Panc1 (cell line): ENCODE results near the gene TRAF7. TPM values are rescaled to one million over a fixed set of nuclear protein-coding genes. Genes with fewer than 3 reads are reported as not detected.

ENCODE experiments used
- ATAC-seq: fragments of 200-7000 bp; cut with Tn5 transposase; 2 replicates; pipeline ENCODE4 v1.9.1; 2020; ENCODE audit warnings: mild to moderate bottlenecking, moderate library complexity
- BruUV-seq: library from RNA; stranded (reverse); fragments of 400-500 nt; replicated peaks from 2 replicates; lab custom pipeline; 2021; lab: Mats Ljungman, UMichigan
- CTCF ChIA-PET: fragments of 300-600 bp; sonication (Branson Sonifier 250); formaldehyde crosslinking; loops from one replicate; lab custom pipeline; 2022; ENCODE audit warnings: antibody characterized with exemption; lab: Charles Lee
- POLR2A ChIA-PET: fragments of 300-600 bp; sonication (Branson Sonifier 250); formaldehyde crosslinking; loops from one replicate; lab custom pipeline; 2022; ENCODE audit warnings: antibody characterized with exemption; lab: Charles Lee
- DNase-seq: peaks from one replicate; pipeline ENCODE4 v3.0.0-alpha.2; 2010; ENCODE audit warnings: low read depth, low spot score
- H3K27ac ChIP-seq: 2 replicates; pipeline ENCODE4 v1.5.1; 2011; ENCODE audit warnings: mild to moderate bottlenecking, low read length, inconsistent platforms
- H3K27me3 ChIP-seq: fragments of 200-500 bp; sonication (Bioruptor generic); 2 replicates; pipeline ENCODE4 v1.6.0; 2014; ENCODE audit warnings: low read length, inconsistent platforms; ENCODE audit not compliant: control insufficient read depth, insufficient read depth
- H3K36me3 ChIP-seq: fragments of 200-500 bp; sonication (Bioruptor generic); 2 replicates; pipeline ENCODE4 v1.5.1; 2014; ENCODE audit warnings: inconsistent platforms, mild to moderate bottlenecking, low read length, moderate library complexity; ENCODE audit not compliant: control insufficient read depth, insufficient read depth
- H3K4me1 ChIP-seq: 2 replicates; pipeline ENCODE4 v1.5.1; 2011; ENCODE audit warnings: inconsistent platforms, mild to moderate bottlenecking, low read length, moderate library complexity; ENCODE audit not compliant: control insufficient read depth, insufficient read depth
- H3K4me3 ChIP-seq, 2 experiments: 2 replicates each; pipeline ENCODE4 v1.5.1; 2011 to 2012; ENCODE audit warnings: low read depth in 2 of 2, low read length in 2 of 2, mild to moderate bottlenecking in 2 of 2, inconsistent platforms in 1 of 2, moderate library complexity in 1 of 2
- H3K9me3 ChIP-seq: fragments of 200-500 bp; sonication (Bioruptor generic); 2 replicates; pipeline ENCODE4 v1.5.1; 2014; ENCODE audit warnings: low read depth, mild to moderate bottlenecking, inconsistent platforms, low read length, moderate library complexity; ENCODE audit not compliant: control insufficient read depth, insufficient read depth
- POLR2AphosphoS5 ChIP-seq: IDR thresholded peaks from 2 replicates; pipeline ENCODE4 v1.6.1; 2012; ENCODE audit warnings: mild to moderate bottlenecking, low read depth, low read length, moderate library complexity
- SIN3A ChIP-seq: IDR thresholded peaks from 2 replicates; pipeline ENCODE4 v1.6.1; 2012; ENCODE audit warnings: low read depth, mild to moderate bottlenecking, low read length, moderate library complexity, borderline replicate concordance; ENCODE audit not compliant: insufficient read depth
- TCF7L2 ChIP-seq: IDR thresholded peaks from 2 replicates; pipeline ENCODE4 v1.6.1; 2011; ENCODE audit warnings: mild to moderate bottlenecking, low read depth, low read length, inconsistent platforms
- in situ Hi-C: cut with HindIII; loops from 2 replicates; pipeline ENCODE4 v1.10.0; 2016; ENCODE audit warnings: low sequenced_read_pairs, low pct_unique_long_range_greater_than_20kb
- intact Hi-C: fragments of 100-400 bp; cut with micrococcal nuclease; formaldehyde crosslinking; loops from one replicate; pipeline ENCODE4 v1.10.0; 2022; ENCODE audit not compliant: unreplicated experiment
- total RNA-seq: library from RNA; stranded (reverse); gene quantifications from one replicate; pipeline ENCODE4 v1.2.1, GENCODE V29; 2021; ENCODE audit not compliant: unreplicated experiment
- TF ChIP-seq, protein P1 (sequence below): fragments of 450-650 bp; IDR thresholded peaks from 2 replicates; pipeline ENCODE4 v1.5.1; 2017; ENCODE audit warnings: mild to moderate bottlenecking
- TF ChIP-seq, protein P2 (sequence below), 2 experiments: IDR thresholded peaks; 2 replicates each; pipeline ENCODE4 v1.6.1; 2011 to 2012; ENCODE audit warnings: low read depth in 2 of 2, control low read depth in 1 of 2, low read length in 1 of 2, mild to moderate bottlenecking in 1 of 2, moderate library complexity in 1 of 2; ENCODE audit not compliant: insufficient read depth in 1 of 2

Gene TRAF7
- total RNA-seq, 1 experiment from 2014 or later, result 108 TPM

DNA sequence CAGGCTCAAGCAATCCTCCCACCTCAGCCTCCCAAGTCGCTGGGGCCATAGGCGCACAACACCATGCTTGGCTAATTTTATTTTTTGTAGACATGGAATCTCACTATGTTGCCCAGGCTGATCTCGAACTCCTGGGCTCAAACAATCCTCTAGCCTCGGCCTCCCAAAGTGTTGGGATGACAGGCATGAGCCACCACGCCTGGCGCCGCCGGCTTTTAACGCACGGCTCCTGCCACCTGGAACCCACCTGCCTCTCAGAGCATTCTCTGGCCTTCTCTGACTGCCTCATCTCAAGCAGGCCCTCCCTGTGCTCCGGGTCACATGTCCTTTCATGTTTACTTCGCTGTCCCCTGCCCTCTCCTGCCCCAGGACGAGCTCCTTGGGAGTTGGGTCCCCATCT, 30.5 kb downstream of the TRAF7 start:
- POLR2A ChIA-PET, result no interaction called here
- in situ Hi-C loops, result no loop called here
- ATAC-seq, result no peak
- no peak for TF ChIP-seq SIN3A
- BruUV-seq, result no TSS peak
- no peaks in the 10 kb centered on the region for H3K36me3 ChIP-seq
- no peaks in the 10 kb centered on the region for H3K27me3 ChIP-seq
- intact Hi-C loops, result no loop called here
- no peak overlapping the region for H3K4me3 ChIP-seq
- 0 out of 2 replicates have a peak, but pooled peaks cover 5% of the 10 kb centered on the region for H3K4me1 ChIP-seq
- no peaks in the 10 kb centered on the region for H3K9me3 ChIP-seq
- CTCF ChIA-PET, result no interaction called here
- no peak overlapping the region for H3K27ac ChIP-seq
- DNase-seq, result no peak

DNA sequence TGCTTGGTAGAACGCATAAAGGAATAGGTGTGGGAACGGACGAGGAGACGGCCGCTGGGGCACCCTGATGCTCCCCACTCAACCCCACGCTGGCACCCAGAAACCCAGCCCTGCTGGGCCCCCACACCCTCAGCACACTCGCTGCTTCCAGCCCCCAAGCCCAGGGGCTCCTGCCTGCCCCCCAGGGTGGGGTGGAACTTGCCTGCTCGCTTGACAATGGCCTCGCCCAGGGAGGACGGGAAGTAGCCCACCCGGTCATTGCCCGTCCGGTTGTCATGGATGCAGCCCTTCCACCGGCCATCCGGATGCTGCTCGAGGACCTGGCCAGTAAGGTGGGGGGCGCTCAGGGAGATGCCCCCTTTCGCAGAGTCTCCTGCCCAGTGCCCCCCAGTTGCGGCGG, 30.9 kb downstream of the TRAF7 start:
- Histone ChIP-seq H3K4me3 (no peak overlapping the region), H3K36me3 (no peaks in the 10 kb centered on the region), H3K4me1 (0 out of 2 replicates have a peak, but pooled peaks cover 5% of the 10 kb centered on the region), H3K9me3 (no peaks in the 10 kb centered on the region), H3K27me3 (no peaks in the 10 kb centered on the region), H3K27ac (no peak overlapping the region)
- DNase-seq, result no peak
- CTCF ChIA-PET, result no interaction called here
- intact Hi-C loops, result no loop called here
- POLR2A ChIA-PET, result no interaction called here
- no peak for ATAC-seq
- TF ChIP-seq, protein P1, sequence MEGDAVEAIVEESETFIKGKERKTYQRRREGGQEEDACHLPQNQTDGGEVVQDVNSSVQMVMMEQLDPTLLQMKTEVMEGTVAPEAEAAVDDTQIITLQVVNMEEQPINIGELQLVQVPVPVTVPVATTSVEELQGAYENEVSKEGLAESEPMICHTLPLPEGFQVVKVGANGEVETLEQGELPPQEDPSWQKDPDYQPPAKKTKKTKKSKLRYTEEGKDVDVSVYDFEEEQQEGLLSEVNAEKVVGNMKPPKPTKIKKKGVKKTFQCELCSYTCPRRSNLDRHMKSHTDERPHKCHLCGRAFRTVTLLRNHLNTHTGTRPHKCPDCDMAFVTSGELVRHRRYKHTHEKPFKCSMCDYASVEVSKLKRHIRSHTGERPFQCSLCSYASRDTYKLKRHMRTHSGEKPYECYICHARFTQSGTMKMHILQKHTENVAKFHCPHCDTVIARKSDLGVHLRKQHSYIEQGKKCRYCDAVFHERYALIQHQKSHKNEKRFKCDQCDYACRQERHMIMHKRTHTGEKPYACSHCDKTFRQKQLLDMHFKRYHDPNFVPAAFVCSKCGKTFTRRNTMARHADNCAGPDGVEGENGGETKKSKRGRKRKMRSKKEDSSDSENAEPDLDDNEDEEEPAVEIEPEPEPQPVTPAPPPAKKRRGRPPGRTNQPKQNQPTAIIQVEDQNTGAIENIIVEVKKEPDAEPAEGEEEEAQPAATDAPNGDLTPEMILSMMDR, result no peak
- TF ChIP-seq, protein P2, sequence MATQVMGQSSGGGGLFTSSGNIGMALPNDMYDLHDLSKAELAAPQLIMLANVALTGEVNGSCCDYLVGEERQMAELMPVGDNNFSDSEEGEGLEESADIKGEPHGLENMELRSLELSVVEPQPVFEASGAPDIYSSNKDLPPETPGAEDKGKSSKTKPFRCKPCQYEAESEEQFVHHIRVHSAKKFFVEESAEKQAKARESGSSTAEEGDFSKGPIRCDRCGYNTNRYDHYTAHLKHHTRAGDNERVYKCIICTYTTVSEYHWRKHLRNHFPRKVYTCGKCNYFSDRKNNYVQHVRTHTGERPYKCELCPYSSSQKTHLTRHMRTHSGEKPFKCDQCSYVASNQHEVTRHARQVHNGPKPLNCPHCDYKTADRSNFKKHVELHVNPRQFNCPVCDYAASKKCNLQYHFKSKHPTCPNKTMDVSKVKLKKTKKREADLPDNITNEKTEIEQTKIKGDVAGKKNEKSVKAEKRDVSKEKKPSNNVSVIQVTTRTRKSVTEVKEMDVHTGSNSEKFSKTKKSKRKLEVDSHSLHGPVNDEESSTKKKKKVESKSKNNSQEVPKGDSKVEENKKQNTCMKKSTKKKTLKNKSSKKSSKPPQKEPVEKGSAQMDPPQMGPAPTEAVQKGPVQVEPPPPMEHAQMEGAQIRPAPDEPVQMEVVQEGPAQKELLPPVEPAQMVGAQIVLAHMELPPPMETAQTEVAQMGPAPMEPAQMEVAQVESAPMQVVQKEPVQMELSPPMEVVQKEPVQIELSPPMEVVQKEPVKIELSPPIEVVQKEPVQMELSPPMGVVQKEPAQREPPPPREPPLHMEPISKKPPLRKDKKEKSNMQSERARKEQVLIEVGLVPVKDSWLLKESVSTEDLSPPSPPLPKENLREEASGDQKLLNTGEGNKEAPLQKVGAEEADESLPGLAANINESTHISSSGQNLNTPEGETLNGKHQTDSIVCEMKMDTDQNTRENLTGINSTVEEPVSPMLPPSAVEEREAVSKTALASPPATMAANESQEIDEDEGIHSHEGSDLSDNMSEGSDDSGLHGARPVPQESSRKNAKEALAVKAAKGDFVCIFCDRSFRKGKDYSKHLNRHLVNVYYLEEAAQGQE (IDR thresholded peaks at IDR 0.05; ENCODE audit: insufficient read depth in 1 of 2, low read depth in 2 of 2, low read length in 1 of 2), result no peak
- no peak for TF ChIP-seq POLR2AphosphoS5
- BruUV-seq, result no TSS peak
- in situ Hi-C loops, result no loop called here

DNA sequence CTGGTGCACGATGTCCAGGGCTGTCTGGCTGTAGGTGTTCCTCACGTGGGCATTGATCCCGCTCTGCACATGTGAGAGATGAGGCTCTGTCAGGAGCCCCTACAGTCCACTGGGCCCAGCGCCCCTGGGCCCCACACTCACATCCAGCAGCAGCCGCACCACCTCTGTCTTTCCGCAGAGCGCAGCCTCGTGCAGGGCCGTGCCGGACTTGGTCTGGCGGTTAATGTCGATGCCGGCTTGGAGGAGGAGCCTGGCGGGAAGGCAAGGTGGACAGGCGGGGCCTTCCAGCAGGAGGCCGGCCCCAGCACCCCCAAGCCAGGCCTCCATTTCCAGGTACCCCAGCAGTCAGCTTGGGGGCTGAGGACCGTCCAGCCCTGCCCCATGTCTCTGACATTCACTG, 31.6 kb downstream of the TRAF7 start:
- in situ Hi-C loops (no loop called here), intact Hi-C loops (no loop called here)
- DNase-seq, result no peak
- no TSS peak for BruUV-seq
- no peak for ATAC-seq
- TF ChIP-seq, protein P1, result no peak
- TF ChIP-seq, protein P2 (IDR thresholded peaks at IDR 0.05; ENCODE audit: insufficient read depth in 1 of 2, low read depth in 2 of 2, low read length in 1 of 2), result no peak
- TF ChIP-seq SIN3A (no peak), TCF7L2 (no peak), POLR2AphosphoS5 (no peak)
- Histone ChIP-seq H3K36me3 (no peaks in the 10 kb centered on the region), H3K9me3 (no peaks in the 10 kb centered on the region), H3K4me3 (no peak overlapping the region), H3K27ac (no peak overlapping the region), H3K27me3 (no peaks in the 10 kb centered on the region), H3K4me1 (0 out of 2 replicates have a peak, but pooled peaks cover 5% of the 10 kb centered on the region)
- ChIA-PET CTCF (no interaction called here), POLR2A (interaction anchor here (0.6 kb wide), 1 partner anchor 32 kb away, joined by 6 read pairs; the partner anchor contains the start of gene TRAF7)
